ENCODE measurements around the gene HOXD9. TPM values are rescaled to one million over a fixed set of nuclear protein-coding genes. Genes with fewer than 3 reads are reported as not detected.

HOXD9 gene
- total RNA-seq, 1 experiment from 2014 or later = not detected

GRCh38 chr2:176082824-176083751, 39.4 kb upstream of the HOXD9 start:
- Histone ChIP-seq H3K79me2 (ENCODE audit: low read length) (no peaks in the 10 kb centered on the region), H3K9me2 (replicated peaks; ENCODE audit: low read length) (no peaks in the 10 kb centered on the region), H3K36me3 (ENCODE audit: low read depth, low read length) (no peaks in the 10 kb centered on the region), H4K20me1 (ENCODE audit: low read length) (no peaks in the 10 kb centered on the region), H3K4me2 (ENCODE audit: low read length) (no peak overlapping the region), H3F3A (ENCODE audit: low read length, unreplicated experiment) (no peaks in the 10 kb centered on the region), H3K27ac (ENCODE audit: low read length) (no peak overlapping the region), H3K9ac (ENCODE audit: low read length) (no peak overlapping the region), H3K27me3 (ENCODE audit: low read length) (peaks cover 34% of the 10 kb centered on the region), H3K9me3 (ENCODE audit: low read length) (no peaks in the 10 kb centered on the region), H2AFZ (ENCODE audit: low read length) (no peak overlapping the region), H3K4me3 (ENCODE audit: low read length) (no peak overlapping the region), H3K4me1 (ENCODE audit: insufficient read depth, low read length) (peaks cover 9% of the 10 kb centered on the region)
- BruUV-seq (replicated peaks) = no TSS peak
- ChIA-PET POLR2A (ENCODE audit: unreplicated experiment) (no interaction called here), CTCF (no interaction called here)
- intact Hi-C loops (cut with micrococcal nuclease) = no loop called here
- ATAC-seq (no peak), DNase-seq (no peak)
- TF ChIP-seq CTCF (conservative IDR thresholded peaks at IDR 0.05; ENCODE audit: low read depth, low read length) (no peak), EZH2phosphoT487 (IDR thresholded peaks at IDR 0.05; ENCODE audit: borderline replicate concordance, low read length) (no peak), EZH2 (IDR thresholded peaks at IDR 0.05; ENCODE audit: low read length, unreplicated experiment) (no peak)

- no peaks in the 10 kb centered on the region for H3K9me3 ChIP-seq (ENCODE audit: low read length)
- H3K4me3 ChIP-seq (ENCODE audit: low read length) = no peak within 1 kb of the TSS
- no peaks in the 10 kb centered on the region for H3F3A ChIP-seq (ENCODE audit: low read length, unreplicated experiment)
- no peak within 1 kb of the TSS for H2AFZ ChIP-seq (ENCODE audit: low read length)
- ATAC-seq (no peak), DNase-seq (no peak)
- H4K20me1 ChIP-seq (ENCODE audit: low read length) = no peaks in the 10 kb centered on the region
- no peaks in the 10 kb centered on the region for H3K36me3 ChIP-seq (ENCODE audit: low read depth, low read length)
- ChIA-PET POLR2A (ENCODE audit: unreplicated experiment) (no interaction called here), CTCF (no interaction called here)
- no peak within 1 kb of the TSS for H3K27ac ChIP-seq (ENCODE audit: low read length)
- H3K27me3 ChIP-seq (ENCODE audit: low read length) = peaks cover 32% of the 10 kb centered on the region
- H3K9me2 ChIP-seq (replicated peaks; ENCODE audit: low read length) = no peaks in the 10 kb centered on the region
- H3K9ac ChIP-seq (ENCODE audit: low read length) = no peak within 1 kb of the TSS
- H3K4me2 ChIP-seq (ENCODE audit: low read length) = no peak within 1 kb of the TSS
- BruUV-seq (replicated peaks) = no TSS peak
- H3K4me1 ChIP-seq (ENCODE audit: insufficient read depth, low read length) = peaks cover 12% of the 10 kb centered on the region
- intact Hi-C loops (cut with micrococcal nuclease) = no loop called here
- no peaks in the 10 kb centered on the region for H3K79me2 ChIP-seq (ENCODE audit: low read length)
- TF ChIP-seq EZH2phosphoT487 (IDR thresholded peaks at IDR 0.05; ENCODE audit: borderline replicate concordance, low read length) = no peak
- TF ChIP-seq EZH2 (IDR thresholded peaks at IDR 0.05; ENCODE audit: low read length, unreplicated experiment) = no peak
- no peak for TF ChIP-seq CTCF (conservative IDR thresholded peaks at IDR 0.05; ENCODE audit: low read depth, low read length)
These were observed 38.7 kb upstream of the HOXD9 start, which contains the start of gene EVX2 for GRCh38 chr2:176083796-176084261. TSS of gene EVX2 (minus strand) at chr2:176083962. CDS start at chr2:176083776, 186 bp downstream.

- Histone ChIP-seq H3F3A (ENCODE audit: low read length, unreplicated experiment) (no peaks in the 10 kb centered on the region), H3K4me3 (ENCODE audit: low read length) (no peak overlapping the region), H3K9ac (ENCODE audit: low read length) (no peak overlapping the region), H3K9me3 (ENCODE audit: low read length) (no peaks in the 10 kb centered on the region), H3K79me2 (ENCODE audit: low read length) (no peaks in the 10 kb centered on the region), H3K4me1 (ENCODE audit: insufficient read depth, low read length) (peaks cover 12% of the 10 kb centered on the region), H3K27me3 (ENCODE audit: low read length) (peaks cover 36% of the 10 kb centered on the region), H4K20me1 (ENCODE audit: low read length) (no peaks in the 10 kb centered on the region), H3K27ac (ENCODE audit: low read length) (no peak overlapping the region), H3K9me2 (replicated peaks; ENCODE audit: low read length) (no peaks in the 10 kb centered on the region), H2AFZ (ENCODE audit: low read length) (no peak overlapping the region), H3K4me2 (ENCODE audit: low read length) (no peak overlapping the region), H3K36me3 (ENCODE audit: low read depth, low read length) (no peaks in the 10 kb centered on the region)
- BruUV-seq (replicated peaks) = no TSS peak
- ATAC-seq (no peak), DNase-seq (no peak)
- ChIA-PET POLR2A (ENCODE audit: unreplicated experiment) (no interaction called here), CTCF (no interaction called here)
- intact Hi-C loops (cut with micrococcal nuclease) = loop anchor here (5.0 kb wide), 2 partner anchors 82 to 242 kb away; partner anchors contain the start of gene LNPK
- TF ChIP-seq EZH2 (IDR thresholded peaks at IDR 0.05; ENCODE audit: low read length, unreplicated experiment) = no peak
- no peak for TF ChIP-seq CTCF (conservative IDR thresholded peaks at IDR 0.05; ENCODE audit: low read depth, low read length)
- TF ChIP-seq EZH2phosphoT487 (IDR thresholded peaks at IDR 0.05; ENCODE audit: borderline replicate concordance, low read length) = no peak
These were observed 37.9 kb upstream of the HOXD9 start for GRCh38 chr2:176084611-176085119.

Data from PC-3 (cell line).